CD8-positive, alpha-beta memory T cell (primary cell): ENCODE results near the gene GTF3C5. TPM values are rescaled to one million over a fixed set of nuclear protein-coding genes. Genes with fewer than 3 reads are reported as not detected.
"Not testable (repeated sequence)": the region's sequence is repeated elsewhere in the genome, so short reads cannot be mapped to it uniquely, and the experiment has no call there.

Source experiments
- CTCF ChIA-PET: fragments of 350-600 bp; sonication (Branson Sonifier 250); formaldehyde crosslinking; loops from one replicate; lab custom pipeline; 2021; ENCODE audit warnings: antibody characterized with exemption; lab: Charles Lee
- POLR2A ChIA-PET: fragments of 350-600 bp; sonication (Branson Sonifier 250); formaldehyde crosslinking; loops from one replicate; lab custom pipeline; 2021; ENCODE audit warnings: antibody characterized with exemption; lab: Charles Lee
- DNase-seq, 5 donors: peaks; one replicate each; pipeline versions ENCODE4 v3.0.0 to v3.0.0-alpha.2; 2020 to 2022; ENCODE audit warnings: mixed read lengths in 1 of 5
- H3K27ac ChIP-seq: one replicate; pipeline ENCODE4 v1.7.0; 2013; ENCODE audit warnings: low read depth, mild to moderate bottlenecking, low read length, moderate library complexity
- H3K27me3 ChIP-seq: 2 replicates; pipeline ENCODE4 v1.7.0; 2013; ENCODE audit warnings: low read length, mild to moderate bottlenecking; ENCODE audit not compliant: insufficient read depth, poor library complexity, severe bottlenecking
- H3K36me3 ChIP-seq: 2 replicates; pipeline ENCODE4 v1.7.0; 2013; ENCODE audit warnings: mild to moderate bottlenecking, low read length, moderate library complexity; ENCODE audit not compliant: insufficient read depth
- H3K4me1 ChIP-seq: 2 replicates; pipeline ENCODE4 v1.7.0; 2013; ENCODE audit warnings: mild to moderate bottlenecking, low read length, moderate library complexity; ENCODE audit not compliant: insufficient read depth
- H3K4me3 ChIP-seq: 2 replicates; pipeline ENCODE4 v1.7.0; 2013; ENCODE audit warnings: mild to moderate bottlenecking, low read length
- H3K9me3 ChIP-seq: 2 replicates; pipeline ENCODE4 v1.7.0; 2013; ENCODE audit warnings: mild to moderate bottlenecking, low read length
- H3K27ac Mint-ChIP-seq, 8 donors: one replicate each; pipeline ENCODE4 v1.8.0; 2020 to 2021; ENCODE audit warnings: mixed read lengths in 8 of 8, mild to moderate bottlenecking in 6 of 8, inconsistent platforms in 3 of 8, moderate library complexity in 3 of 8
- H3K27me3 Mint-ChIP-seq, 2 donors: one replicate each; pipeline ENCODE4 v1.8.0; 2020 to 2021; ENCODE audit warnings: mixed read lengths in 2 of 2, mild to moderate bottlenecking in 1 of 2, moderate library complexity in 1 of 2
- H3K36me3 Mint-ChIP-seq, 3 donors: one replicate each; pipeline ENCODE4 v1.8.0; 2020 to 2021; ENCODE audit warnings: mixed read lengths in 3 of 3, inconsistent platforms in 1 of 3, mild to moderate bottlenecking in 1 of 3
- H3K4me1 Mint-ChIP-seq, 3 donors: one replicate each; pipeline ENCODE4 v1.8.0; 2020 to 2021; ENCODE audit warnings: mixed read lengths in 3 of 3, inconsistent platforms in 1 of 3, mild to moderate bottlenecking in 1 of 3
- H3K4me3 Mint-ChIP-seq, 7 donors: one replicate each; pipeline ENCODE4 v1.8.0; 2020 to 2021; ENCODE audit warnings: mixed read lengths in 7 of 7, mild to moderate bottlenecking in 6 of 7, moderate library complexity in 4 of 7, inconsistent platforms in 2 of 7
- H3K9me3 Mint-ChIP-seq, 5 donors: one replicate each; pipeline ENCODE4 v1.8.0; 2020 to 2022; ENCODE audit warnings: mixed read lengths in 5 of 5, mild to moderate bottlenecking in 3 of 5, moderate library complexity in 2 of 5, inconsistent platforms in 1 of 5
- polyA plus RNA-seq: library from polyadenylated mRNA; unstranded; fragments of 300-500 nt; fragmentation: Illumina TruSeq; gene quantifications from one replicate; pipeline ENCODE4 v1.2.3, GENCODE V29; 2021
- total RNA-seq, 2 experiments: library from RNA; stranded (reverse); gene quantifications; one replicate each; pipeline ENCODE4 v1.2.3, GENCODE V29; 2021

The GTF3C5 gene
- total and polyA plus RNA-seq, 3 experiments from 2014 or later: 38.5 to 91.8 (median 87.8) TPM

- CTCF ChIA-PET: interaction anchor here (0.7 to 2.1 kb wide), 3 partner anchors 16 to 71 kb away, joined by 3 to 7 read pairs (median 4); no protein-coding TSS in a partner anchor
- Mint-ChIP-seq H3K36me3 (peaks cover 0 to 2% (median 0%) of the 10 kb centered on the region in 3 donors), H3K27ac (no peak overlapping the region), H3K4me3 (no peak overlapping the region), H3K4me1 (no peaks in the 10 kb centered on the region), H3K27me3 (peaks cover 0 to 3% of the 10 kb centered on the region in 2 donors), H3K9me3 (no peaks in the 10 kb centered on the region)
- Histone ChIP-seq H3K4me1 (no peaks in the 10 kb centered on the region), H3K27ac (no peak overlapping the region), H3K9me3 (no peaks in the 10 kb centered on the region), H3K4me3 (no peak overlapping the region), H3K27me3 (no peaks in the 10 kb centered on the region), H3K36me3 (no peaks in the 10 kb centered on the region)
- POLR2A ChIA-PET: no interaction called here
- DNase-seq: no peak
Observed at GRCh38 chr9:133075925-133076630, 45.3 kb downstream of the GTF3C5 start.

- Histone ChIP-seq H3K4me3 (no peak overlapping the region), H3K4me1 (no peaks in the 10 kb centered on the region), H3K9me3 (no peaks in the 10 kb centered on the region), H3K36me3 (no peaks in the 10 kb centered on the region), H3K27ac (no peak overlapping the region), H3K27me3 (no peaks in the 10 kb centered on the region)
- H3K9me3 Mint-ChIP-seq: no peaks in the 10 kb centered on the region
- no peak for DNase-seq
- peak overlapping the region in 1 of 8 donors; percentile 4 for H3K27ac Mint-ChIP-seq
- peaks cover 0 to 3% of the 10 kb centered on the region in 2 donors for H3K27me3 Mint-ChIP-seq
- no peak overlapping the region for H3K4me3 Mint-ChIP-seq
- H3K36me3 Mint-ChIP-seq: peaks cover 0 to 1% (median 0%) of the 10 kb centered on the region in 3 donors
- CTCF ChIA-PET: no interaction called here
- POLR2A ChIA-PET: no interaction called here
- no peaks in the 10 kb centered on the region for H3K4me1 Mint-ChIP-seq
Observed at GRCh38 chr9:133076691-133077090, 45.9 kb downstream of the GTF3C5 start.

- H3K4me1 ChIP-seq: no peaks in the 10 kb centered on the region
- Mint-ChIP-seq H3K27me3 (peaks cover 0 to 3% of the 10 kb centered on the region in 2 donors), H3K9me3 (no peaks in the 10 kb centered on the region), H3K4me1 (no peaks in the 10 kb centered on the region), H3K27ac (no peak overlapping the region), H3K36me3 (no peaks in the 10 kb centered on the region), H3K4me3 (no peak overlapping the region)
- no peaks in the 10 kb centered on the region for H3K36me3 ChIP-seq
- H3K27ac ChIP-seq: no peak overlapping the region
- ChIA-PET POLR2A (interaction anchor here (1.0 kb wide), 1 partner anchor 66 kb away, joined by 3 read pairs; no protein-coding TSS in a partner anchor), CTCF (interaction anchor here (1.7 kb wide), 1 partner anchor 69 kb away, joined by 6 read pairs; no protein-coding TSS in a partner anchor)
- no peaks in the 10 kb centered on the region for H3K27me3 ChIP-seq
- no peaks in the 10 kb centered on the region for H3K9me3 ChIP-seq
- H3K4me3 ChIP-seq: no peak overlapping the region
- no peak for DNase-seq
Observed at GRCh38 chr9:133078486-133078885, 47.7 kb downstream of the GTF3C5 start.

- ChIA-PET POLR2A (no interaction called here), CTCF (interaction anchor here (1.7 kb wide), 1 partner anchor 67 kb away, joined by 6 read pairs; no protein-coding TSS in a partner anchor)
Observed at GRCh38 chr9:133080161-133080560, 49.4 kb downstream of the GTF3C5 start.

GRCh38 chr9:133080786-133081779, 50.3 kb downstream of the GTF3C5 start:
- CTCF ChIA-PET, H3K4me1 Mint-ChIP-seq, POLR2A ChIA-PET: not testable (repeated sequence)

More at GRCh38 chr9:133080161-133080560, 49.4 kb downstream of the GTF3C5 start:
- Mint-ChIP-seq H3K27ac (no peak overlapping the region), H3K9me3 (no peaks in the 10 kb centered on the region), H3K4me1 (no peaks in the 10 kb centered on the region), H3K36me3 (no peaks in the 10 kb centered on the region), H3K4me3 (no peak overlapping the region), H3K27me3 (peaks cover 1 to 3% of the 10 kb centered on the region in 2 donors)
- Histone ChIP-seq H3K4me3 (no peak overlapping the region), H3K36me3 (no peaks in the 10 kb centered on the region), H3K9me3 (no peaks in the 10 kb centered on the region), H3K27ac (no peak overlapping the region), H3K27me3 (no peaks in the 10 kb centered on the region), H3K4me1 (no peaks in the 10 kb centered on the region)
- no peak for DNase-seq

GRCh38 chr9:133081957-133082644, 51.3 kb downstream of the GTF3C5 start:
- H3K27ac Mint-ChIP-seq, POLR2A ChIA-PET, H3K27me3 Mint-ChIP-seq, CTCF ChIA-PET, H3K4me1 Mint-ChIP-seq, DNase-seq, H3K36me3 ChIP-seq, H3K4me3 ChIP-seq, H3K27ac ChIP-seq, H3K9me3 ChIP-seq, H3K9me3 Mint-ChIP-seq, H3K36me3 Mint-ChIP-seq, H3K4me3 Mint-ChIP-seq, H3K4me1 ChIP-seq, H3K27me3 ChIP-seq: not testable (repeated sequence)

More at GRCh38 chr9:133080786-133081779, 50.3 kb downstream of the GTF3C5 start:
- H3K9me3 Mint-ChIP-seq, H3K4me1 ChIP-seq, H3K4me3 Mint-ChIP-seq, H3K4me3 ChIP-seq, H3K27me3 Mint-ChIP-seq, H3K36me3 Mint-ChIP-seq, H3K27me3 ChIP-seq, H3K27ac ChIP-seq, H3K9me3 ChIP-seq, DNase-seq, H3K36me3 ChIP-seq: not testable (repeated sequence)
- H3K27ac Mint-ChIP-seq: peak overlapping the region in 1 of 8 donors; percentile 33

- POLR2A ChIA-PET, DNase-seq, H3K27ac ChIP-seq, H3K27me3 ChIP-seq, H3K36me3 ChIP-seq, H3K9me3 ChIP-seq, H3K36me3 Mint-ChIP-seq, H3K4me1 Mint-ChIP-seq, CTCF ChIA-PET, H3K4me3 ChIP-seq, H3K4me1 ChIP-seq, H3K27ac Mint-ChIP-seq, H3K9me3 Mint-ChIP-seq, H3K27me3 Mint-ChIP-seq, H3K4me3 Mint-ChIP-seq: not testable (repeated sequence)
Observed at GRCh38 chr9:133083688-133084087, 52.9 kb downstream of the GTF3C5 start.
